SU-DHL-6 (cell line): ENCODE data around the gene SFXN4.

Experiments
- EZH2phosphoT487 ChIP-seq: fragments of 200-600 bp; sonication (generic), shearing (Covaris generic); conservative IDR thresholded peaks from 2 replicates; pipeline ENCODE4 v1.6.1; 2018; ENCODE audit warnings: mild to moderate bottlenecking, antibody characterized with exemption, low read length, moderate library complexity, mixed read lengths
- TF ChIP-seq, protein P1 (sequence below): fragments of 200-600 bp; sonication (generic); IDR thresholded peaks from one replicate; pipeline ENCODE4 v1.5.1; 2017; ENCODE audit warnings: antibody characterized with exemption, mild to moderate bottlenecking, low read length, moderate library complexity; ENCODE audit not compliant: insufficient read depth, poor library complexity, severe bottlenecking

DNA sequence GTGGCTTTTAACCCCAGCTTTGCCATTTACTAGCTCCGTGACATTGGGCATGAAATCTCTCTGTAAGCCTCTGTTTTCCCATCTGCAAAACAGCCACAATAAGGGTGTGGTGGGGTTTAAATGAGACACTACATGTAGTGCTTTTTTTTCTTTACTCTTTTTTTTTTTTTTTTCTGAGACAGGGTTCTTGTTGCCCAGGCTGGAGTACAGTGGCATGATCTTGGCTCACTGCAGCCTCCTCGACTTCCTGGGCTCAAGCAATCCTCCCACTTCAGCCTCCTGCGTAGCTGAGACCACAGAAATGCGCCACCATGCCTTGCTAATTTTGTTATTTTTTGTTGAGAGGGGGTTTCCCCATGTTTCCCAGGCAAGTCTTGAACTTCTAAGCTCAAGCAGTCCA, 69.9 kb downstream of the SFXN4 start:
- TF ChIP-seq, protein P1, sequence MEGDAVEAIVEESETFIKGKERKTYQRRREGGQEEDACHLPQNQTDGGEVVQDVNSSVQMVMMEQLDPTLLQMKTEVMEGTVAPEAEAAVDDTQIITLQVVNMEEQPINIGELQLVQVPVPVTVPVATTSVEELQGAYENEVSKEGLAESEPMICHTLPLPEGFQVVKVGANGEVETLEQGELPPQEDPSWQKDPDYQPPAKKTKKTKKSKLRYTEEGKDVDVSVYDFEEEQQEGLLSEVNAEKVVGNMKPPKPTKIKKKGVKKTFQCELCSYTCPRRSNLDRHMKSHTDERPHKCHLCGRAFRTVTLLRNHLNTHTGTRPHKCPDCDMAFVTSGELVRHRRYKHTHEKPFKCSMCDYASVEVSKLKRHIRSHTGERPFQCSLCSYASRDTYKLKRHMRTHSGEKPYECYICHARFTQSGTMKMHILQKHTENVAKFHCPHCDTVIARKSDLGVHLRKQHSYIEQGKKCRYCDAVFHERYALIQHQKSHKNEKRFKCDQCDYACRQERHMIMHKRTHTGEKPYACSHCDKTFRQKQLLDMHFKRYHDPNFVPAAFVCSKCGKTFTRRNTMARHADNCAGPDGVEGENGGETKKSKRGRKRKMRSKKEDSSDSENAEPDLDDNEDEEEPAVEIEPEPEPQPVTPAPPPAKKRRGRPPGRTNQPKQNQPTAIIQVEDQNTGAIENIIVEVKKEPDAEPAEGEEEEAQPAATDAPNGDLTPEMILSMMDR = no peak
- no peak for TF ChIP-seq EZH2phosphoT487
